ENCODE data around the gene KCNC1.

DNA sequence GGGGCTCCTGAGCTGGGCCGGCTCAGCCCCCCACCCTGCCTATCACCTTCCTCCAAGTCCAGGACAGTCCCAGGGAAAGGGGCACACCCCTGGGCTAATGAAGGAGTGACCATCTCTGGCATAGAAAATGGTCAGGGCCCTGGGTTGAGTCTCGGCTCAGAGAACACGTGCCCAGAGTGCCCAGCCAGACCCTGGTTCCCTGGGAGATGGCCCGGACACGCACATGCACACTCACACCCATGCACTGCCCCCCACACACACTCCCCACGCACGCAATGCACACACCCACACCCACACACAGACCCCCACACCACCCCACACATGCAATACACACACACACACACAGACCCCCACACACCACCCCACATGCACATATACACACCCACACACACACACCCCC, 28.7 kb downstream of the KCNC1 start:
- TF ChIP-seq POLR2A (IDR thresholded peaks at IDR 0.05) (no peak), EP300 (IDR thresholded peaks at IDR 0.05) (no peak)
- TF ChIP-seq, protein P1, sequence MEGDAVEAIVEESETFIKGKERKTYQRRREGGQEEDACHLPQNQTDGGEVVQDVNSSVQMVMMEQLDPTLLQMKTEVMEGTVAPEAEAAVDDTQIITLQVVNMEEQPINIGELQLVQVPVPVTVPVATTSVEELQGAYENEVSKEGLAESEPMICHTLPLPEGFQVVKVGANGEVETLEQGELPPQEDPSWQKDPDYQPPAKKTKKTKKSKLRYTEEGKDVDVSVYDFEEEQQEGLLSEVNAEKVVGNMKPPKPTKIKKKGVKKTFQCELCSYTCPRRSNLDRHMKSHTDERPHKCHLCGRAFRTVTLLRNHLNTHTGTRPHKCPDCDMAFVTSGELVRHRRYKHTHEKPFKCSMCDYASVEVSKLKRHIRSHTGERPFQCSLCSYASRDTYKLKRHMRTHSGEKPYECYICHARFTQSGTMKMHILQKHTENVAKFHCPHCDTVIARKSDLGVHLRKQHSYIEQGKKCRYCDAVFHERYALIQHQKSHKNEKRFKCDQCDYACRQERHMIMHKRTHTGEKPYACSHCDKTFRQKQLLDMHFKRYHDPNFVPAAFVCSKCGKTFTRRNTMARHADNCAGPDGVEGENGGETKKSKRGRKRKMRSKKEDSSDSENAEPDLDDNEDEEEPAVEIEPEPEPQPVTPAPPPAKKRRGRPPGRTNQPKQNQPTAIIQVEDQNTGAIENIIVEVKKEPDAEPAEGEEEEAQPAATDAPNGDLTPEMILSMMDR (IDR thresholded peaks at IDR 0.05) = no peak

Data from tibial nerve (tissue), 4 donors.